Lower leg skin (tissue), 4 donors: ENCODE results near the gene OS9. TPM values are rescaled to one million over a fixed set of nuclear protein-coding genes. Genes with fewer than 3 reads are reported as not detected.
"Not testable (repeated sequence)": the region's sequence is repeated elsewhere in the genome, so short reads cannot be mapped to it uniquely, and the experiment has no call there.

ENCODE experiments used
- DNase-seq, 2 donors: peaks; one replicate each; pipeline ENCODE4 v3.0.0-alpha.2; 2019; ENCODE audit warnings: low spot score in 2 of 2
- H3K4me3 ChIP-seq: fragments of 200-600 bp; sonication (generic); 2 replicates; pipeline ENCODE4 v1.5.1; 2017; ENCODE audit warnings: mild to moderate bottlenecking, low read depth; ENCODE audit not compliant: poor library complexity, severe bottlenecking
- CTCF ChIP-seq, 3 donors: fragments of 450-650 bp; IDR thresholded peaks; one replicate each; pipeline ENCODE4 v1.5.1; 2016; ENCODE audit warnings: antibody characterized with exemption in 3 of 3, mild to moderate bottlenecking in 3 of 3, moderate library complexity in 2 of 3
- POLR2A ChIP-seq, 2 donors: fragments of 450-650 bp; IDR thresholded peaks; one replicate each; pipeline ENCODE4 v1.6.1; 2016 to 2017; ENCODE audit warnings: antibody characterized with exemption in 2 of 2, mild to moderate bottlenecking in 1 of 2, moderate library complexity in 1 of 2
- WGBS, 2 donors: methylation state at CpG; one replicate each; pipeline ENCODE4 v1.1.5; 2018; 5-methylcytosine and 5-hydroxymethylcytosine counted together
- intact Hi-C: fragments of 100-400 bp; cut with DNase I; formaldehyde crosslinking; loops from one replicate; pipeline ENCODE4 v1.15.0; 2023; ENCODE audit warnings: low total_unique reads
- total RNA-seq, 4 donors: library from RNA; depleted of rRNA; stranded (reverse); fragments of >200 nt; gene quantifications; one replicate each; pipeline ENCODE4 v1.1.0, GENCODE V29; 2016

OS9 gene
- total RNA-seq, 4 donors from 2014 or later, result 195 to 265 (median 205) TPM

DNA sequence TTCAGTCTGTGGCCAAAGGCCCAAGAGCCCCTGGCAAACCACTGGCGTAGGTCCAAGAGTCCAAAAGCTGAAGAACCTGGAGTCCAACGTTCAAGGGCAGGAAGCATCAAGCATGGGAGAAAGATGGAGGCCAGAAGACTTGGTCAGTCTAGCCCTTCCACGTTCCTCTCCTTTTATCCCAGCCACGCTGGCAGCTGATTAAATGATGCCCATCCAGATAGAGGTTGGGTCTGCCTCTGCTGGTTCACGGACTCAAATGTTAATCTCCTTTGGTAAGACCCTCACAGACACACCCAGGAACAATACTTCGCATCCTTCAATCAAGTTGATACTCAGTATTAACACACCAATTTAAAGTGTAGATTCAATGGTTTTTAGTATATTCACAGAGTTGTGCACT is 21.1 kb upstream of the OS9 start:
- intact Hi-C loops, result no loop called here
- TF ChIP-seq CTCF (IDR thresholded peaks at IDR 0.05), result no peak
- no peak overlapping the region for H3K4me3 ChIP-seq
- DNase-seq, result no peak
- 80 to 83% methylated on average over 6 of the region's 6 CpGs for WGBS, 2 donors

DNA sequence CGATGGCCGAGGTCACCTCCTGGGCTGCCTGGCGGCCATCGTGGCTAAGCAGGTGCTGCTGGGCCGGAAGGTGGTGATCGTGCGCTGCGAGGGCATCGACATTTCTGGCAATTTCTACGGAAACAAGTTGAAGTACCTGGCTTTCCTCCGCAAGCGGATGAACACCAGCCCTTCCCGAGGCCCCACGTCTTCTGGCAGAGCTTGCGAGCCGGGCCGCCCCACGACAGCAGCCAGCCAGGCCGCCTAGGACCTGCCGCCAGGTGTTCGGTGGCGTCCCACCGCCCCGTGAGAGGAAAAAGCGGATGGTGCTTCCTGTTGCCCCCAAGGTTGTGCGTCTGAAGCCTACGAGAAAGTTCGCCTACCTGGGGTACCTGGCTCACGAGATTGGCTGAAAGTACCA is 19.2 kb upstream of the OS9 start:
- TF ChIP-seq CTCF (IDR thresholded peaks at IDR 0.05) (no peak), POLR2A (IDR thresholded peaks at IDR 0.05) (no peak)
- intact Hi-C loops, result no loop called here
- H3K4me3 ChIP-seq, result no peak overlapping the region
- 88 to 91% methylated on average over 29 of the region's 29 CpGs for WGBS, 2 donors
- no peak for DNase-seq

DNA sequence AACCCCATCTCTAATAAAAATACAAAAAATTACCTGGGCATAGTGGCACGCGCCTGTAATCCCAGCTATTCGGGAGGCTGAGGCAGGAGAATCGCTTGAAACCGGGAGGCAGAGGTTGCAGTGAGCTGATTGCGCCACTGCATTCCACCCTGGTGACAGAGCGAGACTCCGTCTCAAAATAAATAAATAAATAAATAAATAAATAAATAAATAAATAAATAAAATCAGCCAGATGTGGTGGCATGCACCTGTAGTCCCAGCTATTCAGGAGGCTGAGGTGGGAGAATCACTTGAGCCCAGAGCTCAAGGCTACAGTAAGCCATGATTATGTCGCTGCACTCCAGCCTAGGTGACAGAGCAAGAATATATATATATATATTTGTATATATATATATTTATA is 16.0 kb upstream of the OS9 start:
- not testable (repeated sequence) for H3K4me3 ChIP-seq

GRCh38 chr12:57679697-57680096 is 14.2 kb upstream of the OS9 start:
- intact Hi-C loops, result no loop called here
- no peak overlapping the region for H3K4me3 ChIP-seq
- TF ChIP-seq POLR2A (IDR thresholded peaks at IDR 0.05), result no peak
- DNase-seq, result no peak

More for the DNA sequence above, 16.0 kb upstream of the OS9 start:
- DNase-seq, intact Hi-C loops: not testable (repeated sequence)
- WGBS, 2 donors, result 90 to 97% methylated on average over 9 of the region's 9 CpGs

DNA sequence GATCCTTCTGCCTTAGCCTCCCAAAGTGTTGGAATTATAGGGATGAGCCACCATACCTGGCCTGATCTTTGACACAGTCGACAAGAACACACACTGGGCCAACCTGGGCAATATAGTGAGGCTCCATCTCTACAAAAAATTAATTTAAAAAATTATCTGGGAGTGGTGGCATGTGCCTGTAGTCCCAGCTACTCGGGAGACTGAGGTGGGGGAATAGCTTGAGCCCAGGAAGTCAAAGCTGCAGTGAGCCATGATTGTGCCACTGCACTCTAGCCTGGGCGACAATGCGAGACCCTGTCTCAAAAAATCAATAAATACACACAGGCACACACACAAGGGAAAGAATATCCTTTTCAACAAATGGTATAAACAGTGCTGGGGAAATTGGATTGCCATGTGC is 6.1 kb upstream of the OS9 start:
- DNase-seq, result no peak
- TF ChIP-seq CTCF (IDR thresholded peaks at IDR 0.05), result no peak
- no peak for TF ChIP-seq POLR2A (IDR thresholded peaks at IDR 0.05)
- no peak overlapping the region for H3K4me3 ChIP-seq
- intact Hi-C loops, result no loop called here
- WGBS, 2 donors, result 75 to 80% methylated on average over 4 of the region's 4 CpGs

DNA sequence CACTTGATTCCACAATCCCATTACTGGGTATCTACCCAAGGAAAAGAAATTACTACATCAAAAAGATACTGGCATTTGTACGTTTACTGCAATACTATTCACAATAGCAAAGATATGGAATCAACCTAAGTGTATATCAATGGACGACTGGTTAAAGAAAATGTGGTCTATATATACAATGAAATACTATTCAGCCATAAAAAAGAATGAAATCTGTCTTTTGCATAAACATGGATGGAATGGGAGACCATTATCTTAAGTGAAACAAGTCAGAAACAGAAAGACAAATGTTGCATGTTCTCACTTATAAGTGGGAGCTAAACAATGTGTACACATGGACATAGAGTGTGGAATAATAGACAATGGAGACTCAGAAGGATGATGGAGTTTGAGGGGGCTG is 5.0 kb upstream of the OS9 start:
- DNase-seq, result no peak
- 49 to 67% methylated on average over 2 of the region's 2 CpGs for WGBS, 2 donors
- intact Hi-C loops, result no loop called here
- no peak overlapping the region for H3K4me3 ChIP-seq
- no peak for TF ChIP-seq CTCF (IDR thresholded peaks at IDR 0.05)
- TF ChIP-seq POLR2A (IDR thresholded peaks at IDR 0.05), result no peak

DNA sequence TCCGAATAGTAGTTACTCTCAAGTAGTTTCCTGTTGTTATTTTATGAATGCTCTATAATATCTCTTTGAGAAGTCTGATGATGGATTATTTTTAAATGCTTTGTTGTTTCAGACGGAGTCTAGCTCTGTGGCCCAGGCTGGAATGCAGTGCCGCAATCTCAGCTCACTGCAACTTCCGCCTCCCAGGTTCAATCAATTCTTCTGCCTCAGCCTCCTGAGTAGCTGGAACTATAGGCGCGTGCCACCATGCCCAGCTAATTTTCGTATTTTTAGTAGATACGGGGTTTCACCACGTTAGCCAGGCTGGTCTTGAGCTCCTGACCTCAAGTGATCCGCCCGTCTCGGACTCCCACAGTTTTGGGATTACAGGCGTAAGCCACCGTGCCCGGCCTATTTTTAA is 1.4 kb upstream of the OS9 start:
- intact Hi-C loops, result no loop called here
- no peak for TF ChIP-seq POLR2A (IDR thresholded peaks at IDR 0.05)
- no peak for TF ChIP-seq CTCF (IDR thresholded peaks at IDR 0.05)

More for the DNA sequence above, 1.4 kb upstream of the OS9 start:
- 93 to 94% methylated on average over 15 of the region's 15 CpGs for WGBS, 2 donors
- DNase-seq, result no peak
- no peak overlapping the region for H3K4me3 ChIP-seq
